B cell (primary cell): Measurements from ENCODE around the gene TRPM1. TPM values are rescaled to one million over a fixed set of nuclear protein-coding genes. Genes with fewer than 3 reads are reported as not detected.

Source experiments
- ATAC-seq: fragments of 200-7000 bp; cut with Tn5 transposase; one replicate; pipeline ENCODE4 v1.10.0; 2021; ENCODE audit warnings: low read depth, mild to moderate bottlenecking, moderate number of reproducible peaks, moderate library complexity
- CTCF ChIA-PET: fragments of 350-600 bp; sonication (Branson Sonifier 250); formaldehyde crosslinking; loops from one replicate; lab custom pipeline; 2021; ENCODE audit warnings: antibody characterized with exemption, inconsistent platforms; lab: Charles Lee
- POLR2A ChIA-PET: fragments of 350-600 bp; sonication (Branson Sonifier 250); formaldehyde crosslinking; loops from one replicate; lab custom pipeline; 2021; ENCODE audit warnings: antibody characterized with exemption; lab: Charles Lee
- DNase-seq: peaks from one replicate; pipeline ENCODE4 v3.0.0; 2013
- H2AFZ ChIP-seq: 2 replicates; pipeline ENCODE4 v1.6.1; 2012; ENCODE audit warnings: mild to moderate bottlenecking, low read depth, low read length; ENCODE audit not compliant: insufficient read depth, poor library complexity, severe bottlenecking
- H3K27ac ChIP-seq, 2 donors: 1 replicate in 1 of 2; 2 replicates in 1 of 2; pipeline ENCODE4 v1.5.1; 2012 to 2013; ENCODE audit warnings: low read length in 2 of 2, mild to moderate bottlenecking in 2 of 2, moderate library complexity in 1 of 2
- H3K27me3 ChIP-seq, 4 experiments: fragments of 200-600 bp in 1 of 4; sonication (generic) in 1 of 4; replicated peaks in 1 of 4; 1 replicate in 2 of 4; 2 replicates in 2 of 4; pipeline versions ENCODE4 v1.6.1 to v1.7.0; 2013 to 2016; ENCODE audit warnings: low read length in 3 of 4, mild to moderate bottlenecking in 2 of 4, mixed read lengths in 1 of 4, moderate library complexity in 1 of 4; ENCODE audit not compliant: insufficient read depth in 4 of 4, control insufficient read depth in 3 of 4; ENCODE audit errors: control extremely low read depth in 1 of 4
- H3K36me3 ChIP-seq, 2 experiments: replicated peaks in 1 of 2; 1 replicate in 1 of 2; 2 replicates in 1 of 2; pipeline versions ENCODE4 v1.6.1 to v1.7.1; 2013; ENCODE audit warnings: low read length in 1 of 2; ENCODE audit not compliant: insufficient read depth in 2 of 2, control insufficient read depth in 1 of 2; ENCODE audit errors: control extremely low read depth in 1 of 2, extremely low read depth in 1 of 2
- H3K4me1 ChIP-seq, 2 donors: fragments of 200-600 bp in 1 of 2; sonication (generic) in 1 of 2; 1 replicate in 1 of 2; 2 replicates in 1 of 2; pipeline versions ENCODE4 v1.5.1 to v1.6.1; 2013 to 2017; ENCODE audit warnings: low read length in 2 of 2; ENCODE audit not compliant: control insufficient read depth in 2 of 2, insufficient read depth in 2 of 2
- H3K4me2 ChIP-seq: replicated peaks from 2 replicates; pipeline ENCODE3; 2012; ENCODE audit warnings: mild to moderate bottlenecking, low read depth, low read length; ENCODE audit not compliant: poor library complexity, severe bottlenecking
- H3K4me3 ChIP-seq, 5 experiments: fragments of 200-600 bp in 1 of 5; sonication (generic) in 1 of 5; 1 replicate in 3 of 5; 2 replicates in 2 of 5; pipeline versions ENCODE4 v1.5.1 to v1.7.0; 2011 to 2016; ENCODE audit warnings: low read length in 4 of 5, mild to moderate bottlenecking in 4 of 5, low read depth in 2 of 5, control low read depth in 1 of 5, moderate library complexity in 1 of 5; ENCODE audit not compliant: insufficient read depth in 1 of 5; ENCODE audit errors: control extremely low read depth in 1 of 5, extremely low read depth in 1 of 5
- H3K79me2 ChIP-seq: fragments of 200-600 bp; sonication (generic); one replicate; pipeline ENCODE4 v1.6.0; 2016; ENCODE audit warnings: low read length; ENCODE audit not compliant: control insufficient read depth, insufficient read depth
- H3K9ac ChIP-seq: fragments of 200-600 bp; sonication (generic); 2 replicates; pipeline ENCODE4 v1.6.1; 2017; ENCODE audit warnings: mild to moderate bottlenecking, low read length, moderate library complexity
- H3K9me3 ChIP-seq, 3 donors: one replicate each; pipeline versions ENCODE4 v1.6.1 to v1.7.1; 2013; ENCODE audit warnings: low read length in 2 of 3; ENCODE audit not compliant: control insufficient read depth in 2 of 3, insufficient read depth in 1 of 3; ENCODE audit errors: control extremely low read depth in 1 of 3
- H4K20me1 ChIP-seq: 2 replicates; pipeline ENCODE4 v1.6.0; 2012; ENCODE audit warnings: mild to moderate bottlenecking, low read length; ENCODE audit not compliant: insufficient read depth, control insufficient read depth, poor library complexity, severe bottlenecking
- H3K27ac Mint-ChIP-seq: one replicate; pipeline ENCODE4 v1.8.0; 2021; ENCODE audit warnings: mixed read lengths
- H3K27me3 Mint-ChIP-seq: one replicate; pipeline ENCODE4 v1.8.0; 2021; ENCODE audit warnings: mixed read lengths
- H3K4me1 Mint-ChIP-seq: one replicate; pipeline ENCODE4 v1.8.0; 2021; ENCODE audit warnings: mixed read lengths
- H3K4me3 Mint-ChIP-seq: one replicate; pipeline ENCODE4 v1.8.0; 2021; ENCODE audit warnings: mixed read lengths
- H3K9me3 Mint-ChIP-seq: one replicate; pipeline ENCODE4 v1.8.0; 2022; ENCODE audit warnings: mixed read lengths; ENCODE audit not compliant: insufficient read depth
- EZH2 ChIP-seq: IDR thresholded peaks from 2 replicates; pipeline ENCODE4 v1.6.1; 2012; ENCODE audit warnings: borderline replicate concordance, low read depth, mild to moderate bottlenecking, moderate library complexity, low read length; ENCODE audit not compliant: insufficient read depth, poor library complexity, severe bottlenecking
- WGBS: methylation state at CpG from one replicate; pipeline ENCODE4 v1.1.5; 2013; ENCODE audit warnings: missing lambda C conversion rate; ENCODE audit not compliant: insufficient coverage; 5-methylcytosine and 5-hydroxymethylcytosine counted together
- intact Hi-C: fragments of 100-400 bp; cut with micrococcal nuclease; formaldehyde crosslinking; loops from one replicate; pipeline ENCODE4 v1.10.0; 2022
- polyA plus RNA-seq: library from polyadenylated mRNA; depleted of rRNA; stranded (reverse); fragments of >200 nt; gene quantifications from 2 replicates; pipeline ENCODE4 v1.2.3, GENCODE V29; 2012
- total RNA-seq, 2 donors: library from RNA; stranded (reverse); fragments of 120-200 nt in 1 of 2; gene quantifications; 1 replicate in 1 of 2; 2 replicates in 1 of 2; pipeline versions ENCODE4 v1.2.3 to v1.2.4, GENCODE V29; 2013 to 2022
- TF ChIP-seq, protein P1 (sequence below): fragments of 200-600 bp; IDR thresholded peaks from one replicate; pipeline ENCODE4 v1.8.0; 2022; ENCODE audit warnings: antibody characterized with exemption, mild to moderate bottlenecking

The TRPM1 gene
- total and polyA plus RNA-seq, 2 donors (not counting 1 experiment from before 2014, with no cell fraction given), result 0.07 TPM; not detected in 1

DNA sequence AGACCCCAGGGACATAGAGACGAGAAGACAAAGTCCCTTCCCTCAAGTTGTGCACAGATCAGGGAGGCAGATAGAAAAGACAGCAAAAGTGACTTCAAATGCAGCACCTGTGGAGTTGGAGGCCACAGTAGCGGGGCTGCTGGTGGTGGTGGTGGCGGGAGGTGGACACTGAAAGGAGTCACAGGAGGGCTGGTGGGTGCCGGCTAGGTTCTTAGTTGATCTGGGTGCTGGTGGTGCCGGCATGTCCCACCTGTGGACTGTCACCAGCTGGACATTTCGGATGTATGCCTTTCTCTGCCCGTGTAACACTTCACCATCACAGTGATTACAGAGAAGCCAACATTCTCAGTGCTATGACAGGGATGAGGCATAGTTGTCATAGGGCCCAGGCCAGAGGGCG lies 60.9 kb downstream of the TRPM1 start:
- Histone ChIP-seq H3K27ac (no peak overlapping the region), H3K4me1 (no peaks in the 10 kb centered on the region), H3K4me2 (no peak overlapping the region), H3K9ac (no peak overlapping the region), H3K9me3 (no peaks in the 10 kb centered on the region), H2AFZ (no peak overlapping the region), H4K20me1 (no peaks in the 10 kb centered on the region), H3K4me3 (no peak overlapping the region), H3K27me3 (no peaks in the 10 kb centered on the region), H3K36me3 (no peaks in the 10 kb centered on the region), H3K79me2 (no peaks in the 10 kb centered on the region)
- ATAC-seq (no peak), DNase-seq (no peak)
- peaks cover 12% of the 10 kb centered on the region for H3K4me1 Mint-ChIP-seq
- 97% methylated on average over 4 of the region's 8 CpGs for WGBS
- intact Hi-C loops, result no loop called here
- H3K27me3 Mint-ChIP-seq, result no peaks in the 10 kb centered on the region
- ChIA-PET CTCF (interaction anchor here (0.7 kb wide), 1 partner anchor 213 kb away, joined by 3 read pairs; no protein-coding TSS in a partner anchor), POLR2A (interaction anchor here (0.8 kb wide), 1 partner anchor 10 kb away, joined by 3 read pairs; no protein-coding TSS in a partner anchor)
- no peaks in the 10 kb centered on the region for H3K9me3 Mint-ChIP-seq
- no peak overlapping the region for H3K4me3 Mint-ChIP-seq
- TF ChIP-seq, protein P1, sequence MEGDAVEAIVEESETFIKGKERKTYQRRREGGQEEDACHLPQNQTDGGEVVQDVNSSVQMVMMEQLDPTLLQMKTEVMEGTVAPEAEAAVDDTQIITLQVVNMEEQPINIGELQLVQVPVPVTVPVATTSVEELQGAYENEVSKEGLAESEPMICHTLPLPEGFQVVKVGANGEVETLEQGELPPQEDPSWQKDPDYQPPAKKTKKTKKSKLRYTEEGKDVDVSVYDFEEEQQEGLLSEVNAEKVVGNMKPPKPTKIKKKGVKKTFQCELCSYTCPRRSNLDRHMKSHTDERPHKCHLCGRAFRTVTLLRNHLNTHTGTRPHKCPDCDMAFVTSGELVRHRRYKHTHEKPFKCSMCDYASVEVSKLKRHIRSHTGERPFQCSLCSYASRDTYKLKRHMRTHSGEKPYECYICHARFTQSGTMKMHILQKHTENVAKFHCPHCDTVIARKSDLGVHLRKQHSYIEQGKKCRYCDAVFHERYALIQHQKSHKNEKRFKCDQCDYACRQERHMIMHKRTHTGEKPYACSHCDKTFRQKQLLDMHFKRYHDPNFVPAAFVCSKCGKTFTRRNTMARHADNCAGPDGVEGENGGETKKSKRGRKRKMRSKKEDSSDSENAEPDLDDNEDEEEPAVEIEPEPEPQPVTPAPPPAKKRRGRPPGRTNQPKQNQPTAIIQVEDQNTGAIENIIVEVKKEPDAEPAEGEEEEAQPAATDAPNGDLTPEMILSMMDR, result no peak
- TF ChIP-seq EZH2, result no peak
- H3K27ac Mint-ChIP-seq, result no peak overlapping the region

DNA sequence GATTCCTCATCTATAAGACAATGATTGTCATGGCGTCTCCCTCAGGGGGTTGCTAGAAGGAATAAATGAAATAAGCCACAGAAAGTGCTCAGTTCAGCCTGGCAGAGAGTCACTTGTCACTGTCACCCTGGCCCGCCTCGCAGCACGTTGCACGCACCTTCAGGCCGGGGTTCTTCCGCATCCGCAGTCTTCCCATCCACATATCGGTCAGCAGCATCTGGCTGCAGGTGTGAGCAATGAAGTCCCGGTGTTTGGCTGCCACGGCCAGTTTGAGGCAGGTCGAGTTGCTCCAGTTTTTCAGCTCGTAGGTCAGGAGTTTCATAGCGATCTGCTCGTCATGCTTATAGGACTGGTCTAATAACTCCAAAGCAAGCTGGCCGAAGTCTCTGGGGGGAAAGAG lies 61.6 kb downstream of the TRPM1 start:
- no peak overlapping the region for H3K4me3 Mint-ChIP-seq
- Histone ChIP-seq H3K4me3 (no peak overlapping the region), H3K27ac (no peak overlapping the region), H3K9me3 (no peaks in the 10 kb centered on the region), H4K20me1 (no peaks in the 10 kb centered on the region), H3K9ac (no peak overlapping the region), H3K4me2 (no peak overlapping the region), H3K36me3 (no peaks in the 10 kb centered on the region), H3K27me3 (no peaks in the 10 kb centered on the region), H3K79me2 (no peaks in the 10 kb centered on the region), H2AFZ (no peak overlapping the region), H3K4me1 (no peaks in the 10 kb centered on the region)
- ATAC-seq (no peak), DNase-seq (no peak)
- POLR2A ChIA-PET, result interaction anchor here (0.8 kb wide), 1 partner anchor 10 kb away, joined by 3 read pairs; no protein-coding TSS in a partner anchor
- 100% methylated on average over 16 of the region's 16 CpGs for WGBS
- H3K9me3 Mint-ChIP-seq, result no peaks in the 10 kb centered on the region
- H3K27me3 Mint-ChIP-seq, result no peaks in the 10 kb centered on the region
- H3K4me1 Mint-ChIP-seq, result peaks cover 15% of the 10 kb centered on the region
- intact Hi-C loops, result no loop called here
- CTCF ChIA-PET, result interaction anchor here (0.7 to 1.0 kb wide), 2 partner anchors 74 to 214 kb away, joined by 3 read pairs; no protein-coding TSS in a partner anchor
- no peak overlapping the region for H3K27ac Mint-ChIP-seq
- no peak for TF ChIP-seq EZH2
